Small intestine (tissue), 7 donors: ENCODE data around the gene DCUN1D3. TPM values are rescaled to one million over a fixed set of nuclear protein-coding genes. Genes with fewer than 3 reads are reported as not detected.

Source experiments
- DNase-seq, 2 donors: peaks; one replicate each; pipeline versions ENCODE4 v3.0.0 to v3.0.0-alpha.2; 2013
- FAIRE-seq: peaks from 2 replicates; lab custom pipeline; 2012; peaks lifted over from hg19 to GRCh38; lab: Jason Lieb, UNC
- H3K27ac ChIP-seq, 3 donors: one replicate each; pipeline ENCODE4 v1.5.1; 2013; ENCODE audit warnings: low read length in 2 of 3, mild to moderate bottlenecking in 2 of 3, control low read depth in 1 of 3, inconsistent platforms in 1 of 3, low read depth in 1 of 3, moderate library complexity in 1 of 3
- H3K27me3 ChIP-seq, 3 donors: one replicate each; pipeline ENCODE4 v1.6.1; 2013; ENCODE audit warnings: low read length in 3 of 3, inconsistent platforms in 1 of 3; ENCODE audit not compliant: control insufficient read depth in 3 of 3, insufficient read depth in 3 of 3
- H3K36me3 ChIP-seq, 3 donors: one replicate each; pipeline ENCODE4 v1.6.1; 2013; ENCODE audit warnings: low read length in 3 of 3, inconsistent platforms in 1 of 3, low read depth in 1 of 3, mild to moderate bottlenecking in 1 of 3, moderate library complexity in 1 of 3; ENCODE audit not compliant: control insufficient read depth in 3 of 3, insufficient read depth in 2 of 3
- H3K4me1 ChIP-seq, 3 donors: one replicate each; pipeline ENCODE4 v1.6.1; 2013; ENCODE audit warnings: low read length in 2 of 3, inconsistent platforms in 1 of 3, low read depth in 1 of 3, mild to moderate bottlenecking in 1 of 3, moderate library complexity in 1 of 3; ENCODE audit not compliant: control insufficient read depth in 3 of 3, insufficient read depth in 2 of 3
- H3K4me3 ChIP-seq, 3 donors: one replicate each; pipeline ENCODE4 v1.5.1; 2013; ENCODE audit warnings: low read length in 3 of 3, control low read depth in 1 of 3, inconsistent platforms in 1 of 3, low read depth in 1 of 3, mild to moderate bottlenecking in 1 of 3, moderate library complexity in 1 of 3
- H3K9me3 ChIP-seq, 2 donors: one replicate each; pipeline ENCODE4 v1.6.1; 2013; ENCODE audit warnings: low read depth in 1 of 2, low read length in 1 of 2; ENCODE audit not compliant: control insufficient read depth in 2 of 2, insufficient read depth in 1 of 2
- WGBS, 3 donors: extraction: QIAGEN DNeasy Blood & Tissue Kit; methylation state at CpG; one replicate each; pipeline ENCODE4 v1.1.7; 2013; 5-methylcytosine and 5-hydroxymethylcytosine counted together
- polyA plus RNA-seq, 4 donors: library from polyadenylated mRNA; stranded (reverse) in 3 of 4; unstranded in 1 of 4; fragments of 200-250 nt in 3 of 4; fragments of 120-200 nt in 1 of 4; gene quantifications; one replicate each; pipeline versions ENCODE4 v1.2.1 to v1.2.3, GENCODE V29; 2013
- donor health status: healthy with polysubstance abuse.
- donor health status: control.
- donor health status: control.
- donor health status: Bipolar disorder and iron deficiency.
- donor health status: healthy.

DCUN1D3 gene
- polyA plus RNA-seq, 4 donors: 1.6 to 18.0 (median 3.8) TPM

DNA sequence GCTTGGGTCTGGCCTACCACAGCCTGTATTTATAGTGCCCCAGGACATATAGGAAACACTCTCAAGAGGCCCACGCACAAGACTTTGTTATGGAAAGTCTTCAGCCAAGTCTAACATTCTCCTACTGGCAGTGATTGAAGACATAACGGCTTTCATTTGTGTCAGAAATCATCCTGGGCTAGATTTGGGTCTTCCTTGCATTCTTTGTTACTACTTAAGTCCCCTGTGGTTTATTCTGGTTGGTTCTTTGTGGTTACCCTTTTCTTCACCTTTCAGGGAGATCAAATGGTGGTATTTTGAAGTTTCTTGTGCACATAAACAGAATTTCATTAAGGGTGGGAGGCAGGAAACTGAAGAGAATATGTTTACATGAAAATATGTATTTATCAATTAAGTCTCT lies 56.1 kb downstream of the DCUN1D3 start:
- WGBS, 3 donors: 70 to 86% (median 84%) methylated on average over 2 of the region's 2 CpGs
- peaks cover 0 to 15% (median 2%) of the 10 kb centered on the region in 3 donors for H3K36me3 ChIP-seq
- peaks cover 0 to 11% (median 0%) of the 10 kb centered on the region in 3 donors for H3K4me1 ChIP-seq
- no peak overlapping the region for H3K4me3 ChIP-seq
- H3K9me3 ChIP-seq: no peaks in the 10 kb centered on the region
- no peaks in the 10 kb centered on the region for H3K27me3 ChIP-seq
- DNase-seq (no peak), FAIRE-seq (no peak)
- H3K27ac ChIP-seq: no peak overlapping the region

DNA sequence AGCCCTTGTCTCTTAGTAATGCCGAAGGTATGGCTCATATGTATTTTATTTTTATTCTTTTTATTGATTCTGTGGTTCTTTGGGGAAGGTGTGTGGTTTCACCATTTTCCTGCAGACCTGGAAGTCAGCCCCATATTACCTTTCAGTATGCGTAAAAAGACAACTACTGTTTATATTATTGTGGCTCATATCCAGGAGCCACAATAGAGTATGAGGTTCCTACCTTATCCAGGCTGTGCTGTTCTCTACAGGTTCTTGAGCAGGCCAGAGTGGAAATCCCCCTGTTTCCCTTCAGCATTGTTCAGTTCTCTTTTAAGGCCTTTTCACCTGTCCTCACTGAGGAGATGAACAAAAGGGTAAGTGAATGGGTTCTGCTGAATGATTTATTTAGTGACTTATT lies 60.7 kb downstream of the DCUN1D3 start:
- WGBS, 3 donors: 89 to 91% (median 91%) methylated on average over 2 of the region's 2 CpGs
- no peak for DNase-seq
- H3K4me1 ChIP-seq: no peaks in the 10 kb centered on the region

DNA sequence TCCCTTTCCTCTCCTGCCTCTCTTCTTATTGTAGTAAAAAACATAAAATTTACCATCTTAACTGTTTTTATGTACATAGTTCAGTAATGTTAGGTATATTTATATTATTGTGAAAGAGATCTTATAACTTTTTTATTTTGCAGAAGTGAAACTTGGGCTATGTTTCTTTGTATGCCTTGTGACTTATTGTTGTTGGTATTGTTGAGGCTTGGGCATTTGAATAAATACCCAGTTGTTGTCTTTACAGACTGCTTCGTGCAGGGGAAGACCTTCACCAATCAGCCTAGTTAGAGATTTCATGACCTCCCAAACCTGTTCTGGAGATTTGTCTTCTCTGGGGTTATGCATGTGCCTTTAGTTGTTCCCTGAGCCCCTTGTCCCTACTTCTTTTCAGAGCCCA lies 61.9 kb downstream of the DCUN1D3 start:
- DNase-seq (no peak), FAIRE-seq (peak; percentile 36)
- no peaks in the 10 kb centered on the region for H3K4me1 ChIP-seq
- H3K36me3 ChIP-seq: peaks cover 0 to 6% (median 2%) of the 10 kb centered on the region in 3 donors
- H3K9me3 ChIP-seq: peaks cover 0 to 8% of the 10 kb centered on the region in 2 donors
- no peaks in the 10 kb centered on the region for H3K27me3 ChIP-seq
- no peak overlapping the region for H3K27ac ChIP-seq
- no peak overlapping the region for H3K4me3 ChIP-seq
- 84 to 91% (median 89%) methylated on average over 1 of the region's 1 CpG for WGBS, 3 donors

More for the DNA sequence above, 60.7 kb downstream of the DCUN1D3 start:
- no peak overlapping the region for H3K4me3 ChIP-seq
- FAIRE-seq: no peak
- no peaks in the 10 kb centered on the region for H3K27me3 ChIP-seq
- peaks cover 0 to 6% (median 2%) of the 10 kb centered on the region in 3 donors for H3K36me3 ChIP-seq
- peaks cover 0 to 4% of the 10 kb centered on the region in 2 donors for H3K9me3 ChIP-seq
- no peak overlapping the region for H3K27ac ChIP-seq

DNA sequence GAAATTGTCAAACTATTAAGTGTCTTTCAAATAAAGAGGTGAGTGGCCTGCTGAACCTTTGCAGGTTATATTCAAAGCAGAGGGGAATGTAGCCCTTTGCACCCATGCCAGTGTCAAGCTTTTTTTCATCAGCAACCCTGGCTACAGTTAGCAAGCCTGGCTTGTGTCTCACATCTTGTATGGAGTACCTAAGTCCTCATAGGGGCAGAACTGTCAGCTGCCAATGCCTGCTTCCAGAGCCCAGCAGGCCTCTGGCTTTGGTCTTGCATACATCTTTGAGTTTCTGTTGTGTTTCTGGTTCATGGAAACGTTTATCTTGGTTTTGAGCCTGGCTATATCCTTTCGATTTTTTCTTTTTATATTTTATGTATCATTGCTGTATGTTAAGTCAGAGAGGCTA lies 67.1 kb downstream of the DCUN1D3 start:
- H3K9me3 ChIP-seq: peaks cover 0 to 8% of the 10 kb centered on the region in 2 donors
- H3K27ac ChIP-seq: no peak overlapping the region
- 87 to 89% (median 87%) methylated on average over 2 of the region's 2 CpGs for whole genome bisulfite sequencing, 3 donors
- DNase-seq (no peak), FAIRE-seq (no peak)
- H3K27me3 ChIP-seq: no peaks in the 10 kb centered on the region
- no peak overlapping the region for H3K4me3 ChIP-seq
- no peaks in the 10 kb centered on the region for H3K4me1 ChIP-seq
- H3K36me3 ChIP-seq: peaks cover 0 to 6% (median 2%) of the 10 kb centered on the region in 3 donors

DNA sequence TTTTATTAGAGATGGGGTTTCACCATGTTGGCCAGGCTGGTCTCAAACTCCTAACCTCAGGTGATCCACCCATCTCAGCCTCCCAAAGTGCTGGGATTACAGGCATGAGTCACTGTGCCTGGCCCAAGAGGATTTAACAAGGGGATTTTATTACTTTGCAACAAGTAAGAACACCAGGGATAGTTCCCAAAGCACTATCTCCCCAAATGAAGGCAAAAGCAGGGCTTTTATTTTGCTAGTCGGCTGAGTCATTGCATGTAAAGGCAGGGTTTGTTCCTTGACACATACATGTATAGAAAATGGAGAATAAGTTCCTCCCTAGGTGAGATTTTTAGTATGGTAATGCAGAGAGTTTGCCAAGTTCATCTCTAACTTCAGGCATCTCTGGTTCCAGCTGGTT lies 69.8 kb downstream of the DCUN1D3 start:
- FAIRE-seq (no peak), DNase-seq (no peak)
- Histone ChIP-seq H3K27ac (no peak overlapping the region), H3K4me1 (peaks cover 0 to 3% (median 2%) of the 10 kb centered on the region in 3 donors), H3K9me3 (peaks cover 0 to 4% of the 10 kb centered on the region in 2 donors), H3K36me3 (peaks cover 2 to 4% (median 2%) of the 10 kb centered on the region in 3 donors), H3K4me3 (no peak overlapping the region), H3K27me3 (no peaks in the 10 kb centered on the region)
- 93 to 96% (median 93%) methylated on average over 1 of the region's 1 CpG for WGBS, 3 donors

DNA sequence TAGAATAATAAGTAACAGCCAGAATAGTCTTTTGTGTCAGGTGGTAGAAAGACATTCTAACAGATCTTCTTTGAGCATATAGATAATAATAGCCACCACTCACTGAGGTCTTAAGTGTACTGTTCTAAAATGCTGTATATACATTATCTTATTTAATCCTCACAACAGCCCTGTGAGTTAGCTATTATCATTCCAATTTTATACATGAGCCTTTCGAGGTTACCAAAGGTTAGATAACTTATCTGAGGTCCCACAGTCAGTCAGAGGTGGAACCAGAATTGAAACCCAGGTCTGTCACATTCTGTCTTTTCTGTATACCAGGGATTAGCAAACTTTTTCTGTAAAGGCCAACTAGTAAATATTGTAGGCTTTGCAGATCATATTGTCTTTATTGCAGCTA lies 70.6 kb downstream of the DCUN1D3 start:
- DNase-seq (no peak), FAIRE-seq (no peak)
- H3K27ac ChIP-seq: no peak overlapping the region
- H3K27me3 ChIP-seq: no peaks in the 10 kb centered on the region
- H3K9me3 ChIP-seq: peaks cover 0 to 4% of the 10 kb centered on the region in 2 donors
- H3K4me1 ChIP-seq: peaks cover 0 to 3% (median 2%) of the 10 kb centered on the region in 3 donors
- H3K36me3 ChIP-seq: peaks cover 2 to 4% (median 2%) of the 10 kb centered on the region in 3 donors
- H3K4me3 ChIP-seq: no peak overlapping the region
- WGBS, 3 donors: 81 to 90% (median 85%) methylated on average over 1 of the region's 1 CpG

DNA sequence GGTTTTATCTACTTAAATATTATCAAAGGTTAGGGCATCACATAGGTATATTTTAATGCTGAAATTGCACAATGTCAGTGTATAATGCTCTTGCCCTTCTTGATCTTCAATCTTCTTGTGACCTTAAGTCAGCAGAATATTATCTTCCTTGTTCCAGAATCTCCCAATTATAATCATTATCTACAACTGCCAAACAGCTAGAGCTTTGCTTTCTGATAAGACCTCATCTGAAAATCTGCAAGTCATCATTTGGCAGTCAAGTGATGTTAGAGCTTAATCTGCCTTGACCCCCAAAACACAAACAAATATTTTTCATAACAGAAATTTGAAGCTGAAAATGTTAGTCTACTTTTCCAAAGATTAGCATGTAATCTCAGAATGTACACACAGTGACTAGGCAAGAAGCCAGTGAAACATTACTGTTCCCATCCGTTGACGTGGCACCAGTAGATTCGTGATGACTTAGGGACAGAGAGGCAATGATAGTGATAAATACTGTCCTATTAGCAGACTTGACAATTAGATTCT lies 74.1 kb downstream of the DCUN1D3 start:
- Histone ChIP-seq H3K27ac (peak overlapping the region in 1 of 3 donors; percentile 28), H3K4me1 (peaks cover 0 to 3% (median 2%) of the 10 kb centered on the region in 3 donors), H3K36me3 (peaks cover 2 to 3% (median 2%) of the 10 kb centered on the region in 3 donors), H3K27me3 (no peaks in the 10 kb centered on the region), H3K4me3 (no peak overlapping the region), H3K9me3 (no peaks in the 10 kb centered on the region)
- FAIRE-seq (no peak), DNase-seq (peak in 1 of 2 donors; percentile 23)
- WGBS, 3 donors: 59 to 62% (median 60%) methylated on average over 3 of the region's 3 CpGs

DNA sequence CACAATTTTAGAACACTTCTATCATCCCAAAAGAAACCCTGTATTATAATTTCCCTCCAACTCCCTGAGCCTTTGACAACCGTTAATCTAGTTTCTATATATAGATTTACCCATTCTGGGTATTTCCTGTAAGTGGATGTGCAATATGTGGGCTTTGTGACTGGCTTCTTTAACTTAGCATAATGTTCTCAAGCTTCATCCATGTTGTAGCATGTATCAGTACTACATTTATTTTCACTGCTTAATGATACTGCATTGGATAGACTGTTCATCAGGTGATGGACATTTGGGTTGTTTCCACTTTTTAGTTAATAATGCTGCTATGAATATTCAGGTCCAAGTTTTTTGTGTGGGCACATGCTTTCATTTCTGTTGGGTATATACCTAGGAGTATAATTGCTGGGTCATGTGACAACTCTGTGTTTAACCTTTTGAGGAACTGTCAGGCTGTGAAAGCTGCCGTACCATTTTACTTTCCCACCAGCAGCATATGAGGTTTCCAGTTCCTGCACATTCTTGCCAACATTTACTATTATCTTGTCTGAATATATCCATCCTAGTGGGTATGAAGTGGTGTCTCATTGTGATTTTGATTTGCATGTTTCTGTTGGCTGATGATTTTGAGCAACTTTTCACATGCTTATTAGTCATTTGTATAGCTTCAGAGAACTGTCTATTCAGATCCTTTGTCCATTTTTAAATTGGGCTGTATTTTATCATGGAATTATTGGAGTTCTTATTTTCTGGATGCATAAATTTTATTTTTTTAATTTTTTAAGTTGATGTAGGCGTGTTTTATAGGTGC lies 77.4 kb downstream of the DCUN1D3 start:
- Histone ChIP-seq H3K4me3 (no peak overlapping the region), H3K36me3 (peaks cover 2 to 6% (median 3%) of the 10 kb centered on the region in 3 donors), H3K9me3 (no peaks in the 10 kb centered on the region), H3K4me1 (peaks cover 0 to 3% (median 2%) of the 10 kb centered on the region in 3 donors), H3K27ac (no peak overlapping the region), H3K27me3 (no peaks in the 10 kb centered on the region)
- FAIRE-seq: no peak
- no peak for DNase-seq
- 84 to 92% (median 88%) methylated on average over 3 of the region's 3 CpGs for WGBS, 3 donors
